IMR-90 (cell line): ENCODE data around the gene MRPL1. TPM values are rescaled to one million over a fixed set of nuclear protein-coding genes. Genes with fewer than 3 reads are reported as not detected.
A peak's percentile ranks its signal among the peaks of the same experiment; 100 is the strongest.

Source experiments
- ATAC-seq: fragments of 200-7000 bp; cut with Tn5 transposase; 2 replicates; pipeline ENCODE4 v1.9.1; 2020; ENCODE audit warnings: low read depth, mild to moderate bottlenecking, moderate library complexity
- BruUV-seq: library from RNA; stranded (reverse); fragments of 400-500 nt; replicated peaks from 2 replicates; lab custom pipeline; 2021; lab: Mats Ljungman, UMichigan
- CTCF ChIA-PET: fragments of 300-600 bp; formaldehyde crosslinking; extraction: SDS; loops from one replicate; lab custom pipeline; 2021; ENCODE audit warnings: antibody characterized with exemption; lab: Yijun Ruan, JAX
- POLR2A ChIA-PET: fragments of 300-600 bp; sonication (Branson Sonifier 250); formaldehyde crosslinking; loops from one replicate; lab custom pipeline; 2022; ENCODE audit warnings: antibody characterized with exemption; ENCODE audit not compliant: unreplicated experiment; lab: Charles Lee
- DNase-seq: peaks from one replicate; pipeline ENCODE4 v3.0.0; 2013
- H2AFZ ChIP-seq: replicated peaks from 2 replicates; pipeline ENCODE3; 2013; ENCODE audit warnings: low read length, mild to moderate bottlenecking; ENCODE audit not compliant: poor library complexity
- H2AK5ac ChIP-seq: 2 replicates; pipeline ENCODE4 v1.6.1; 2013; ENCODE audit warnings: low read depth, low read length, inconsistent platforms
- H2AK9ac ChIP-seq: replicated peaks from 2 replicates; pipeline ENCODE3; 2013; ENCODE audit warnings: mild to moderate bottlenecking, low read depth, low read length, moderate library complexity; ENCODE audit not compliant: poor library complexity
- H2BK120ac ChIP-seq: 2 replicates; pipeline ENCODE4 v1.6.1; 2013; ENCODE audit warnings: low read depth, low read length, inconsistent platforms
- H2BK15ac ChIP-seq: 3 replicates; pipeline ENCODE4 v1.6.1; 2013; ENCODE audit warnings: low read depth, low read length, inconsistent platforms
- H2BK20ac ChIP-seq: 2 replicates; pipeline ENCODE4 v1.6.1; 2013; ENCODE audit warnings: low read depth, mild to moderate bottlenecking, inconsistent platforms, low read length, moderate library complexity
- H2BK5ac ChIP-seq: 2 replicates; pipeline ENCODE4 v1.6.1; 2013; ENCODE audit warnings: mild to moderate bottlenecking, low read depth, low read length, inconsistent platforms; ENCODE audit not compliant: poor library complexity, severe bottlenecking
- H3K14ac ChIP-seq: replicated peaks from 2 replicates; pipeline ENCODE4 v1.6.1; 2013; ENCODE audit warnings: low read depth, low read length, inconsistent platforms
- H3K18ac ChIP-seq: 2 replicates; pipeline ENCODE4 v1.6.1; 2013; ENCODE audit warnings: low read depth, low read length, control low read depth
- H3K23ac ChIP-seq: 2 replicates; pipeline ENCODE4 v1.6.1; 2013; ENCODE audit warnings: low read depth, low read length, inconsistent platforms
- H3K27ac ChIP-seq: 2 replicates; pipeline ENCODE4 v1.5.1; 2013; ENCODE audit warnings: mild to moderate bottlenecking, control low read depth, low read length; ENCODE audit not compliant: insufficient read depth
- H3K27me3 ChIP-seq: 2 replicates; pipeline ENCODE4 v1.6.1; 2013; ENCODE audit warnings: low read length; ENCODE audit not compliant: control insufficient read depth, insufficient read depth
- H3K36me3 ChIP-seq: 2 replicates; pipeline ENCODE4 v1.6.1; 2013; ENCODE audit warnings: low read length, mixed read lengths; ENCODE audit not compliant: control insufficient read depth, insufficient read depth
- H3K4ac ChIP-seq: 2 replicates; pipeline ENCODE4 v1.6.1; 2013; ENCODE audit warnings: low read depth, low read length, inconsistent platforms
- H3K4me1 ChIP-seq: 2 replicates; pipeline ENCODE4 v1.6.1; 2013; ENCODE audit warnings: low read length, mixed read lengths; ENCODE audit not compliant: control insufficient read depth, insufficient read depth
- H3K4me2 ChIP-seq: 2 replicates; pipeline ENCODE4 v1.6.1; 2013; ENCODE audit warnings: low read depth, mild to moderate bottlenecking, control low read depth, low read length, moderate library complexity
- H3K4me3 ChIP-seq: 2 replicates; pipeline ENCODE4 v1.5.1; 2013; ENCODE audit warnings: low read depth, mild to moderate bottlenecking, control low read depth, low read length, moderate library complexity; ENCODE audit not compliant: insufficient read depth
- H3K56ac ChIP-seq: 2 replicates; pipeline ENCODE4 v1.6.1; 2013; ENCODE audit warnings: low read length, inconsistent platforms; ENCODE audit not compliant: insufficient read depth; ENCODE audit errors: extremely low read depth
- H3K79me1 ChIP-seq, 2 experiments: 2 replicates each; pipeline ENCODE4 v1.6.1; 2013; ENCODE audit warnings: low read length in 2 of 2, inconsistent platforms in 1 of 2, low read depth in 1 of 2
- H3K9ac ChIP-seq: 2 replicates; pipeline ENCODE4 v1.6.1; 2013; ENCODE audit warnings: low read depth, low read length, control low read depth
- H3K9me1 ChIP-seq: 2 replicates; pipeline ENCODE4 v1.6.1; 2013; ENCODE audit warnings: low read length, inconsistent platforms; ENCODE audit not compliant: insufficient read depth
- H3K9me3 ChIP-seq: 2 replicates; pipeline ENCODE4 v1.6.1; 2013; ENCODE audit warnings: low read length; ENCODE audit not compliant: control insufficient read depth, insufficient read depth
- H4K20me1 ChIP-seq: 2 replicates; pipeline ENCODE4 v1.6.1; 2013; ENCODE audit warnings: low read length, inconsistent platforms; ENCODE audit not compliant: insufficient read depth
- H4K5ac ChIP-seq: 2 replicates; pipeline ENCODE4 v1.6.1; 2013; ENCODE audit warnings: mild to moderate bottlenecking, low read depth, low read length, control low read depth
- H4K8ac ChIP-seq, 2 experiments: 2 replicates each; pipeline ENCODE4 v1.6.1; 2013; ENCODE audit warnings: low read depth in 2 of 2, low read length in 2 of 2, control low read depth in 1 of 2, inconsistent platforms in 1 of 2
- H4K91ac ChIP-seq: 2 replicates; pipeline ENCODE4 v1.6.1; 2013; ENCODE audit warnings: low read depth, low read length, inconsistent platforms; ENCODE audit not compliant: insufficient read depth
- BHLHE40 ChIP-seq: fragments of 150-350 bp; IDR thresholded peaks from 2 replicates; pipeline ENCODE4 v1.6.1; 2016; ENCODE audit warnings: mild to moderate bottlenecking, low read depth, low read length
- CEBPB ChIP-seq: IDR thresholded peaks from 2 replicates; pipeline ENCODE4 v1.6.1; 2012; ENCODE audit warnings: low read depth, low read length, improper control_type of control experiment
- CHD1 ChIP-seq: IDR thresholded peaks from 2 replicates; pipeline ENCODE4 v1.6.1; 2012; ENCODE audit warnings: low read depth, low read length, improper control_type of control experiment
- CTCF ChIP-seq: conservative IDR thresholded peaks from 2 replicates; pipeline ENCODE4 v1.5.1; 2012; ENCODE audit warnings: mild to moderate bottlenecking, low read depth, low read length, improper control_type of control experiment
- ELK1 ChIP-seq: fragments of 150-350 bp; IDR thresholded peaks from 2 replicates; pipeline ENCODE4 v1.6.1; 2016; ENCODE audit warnings: low read depth, mild to moderate bottlenecking, low read length, moderate library complexity, borderline replicate concordance
- MAFK ChIP-seq: IDR thresholded peaks from 2 replicates; pipeline ENCODE4 v1.6.1; 2012; ENCODE audit warnings: low read depth, low read length, improper control_type of control experiment
- MAZ ChIP-seq: IDR thresholded peaks from 2 replicates; pipeline ENCODE4 v1.6.1; 2012; ENCODE audit warnings: low read depth, mild to moderate bottlenecking, low read length, improper control_type of control experiment, moderate library complexity, borderline replicate concordance
- MXI1 ChIP-seq: IDR thresholded peaks from 2 replicates; pipeline ENCODE4 v1.6.1; 2012; ENCODE audit warnings: low read depth, mild to moderate bottlenecking, low read length, moderate library complexity, borderline replicate concordance
- NFE2L2 ChIP-seq: fragments of 150-350 bp; IDR thresholded peaks from 2 replicates; pipeline ENCODE4 v1.6.1; 2016; ENCODE audit warnings: low read depth, mild to moderate bottlenecking, low read length
- RAD21 ChIP-seq: IDR thresholded peaks from 2 replicates; pipeline ENCODE4 v1.6.1; 2012; ENCODE audit warnings: low read length, improper control_type of control experiment
- RCOR1 ChIP-seq: IDR thresholded peaks from 2 replicates; pipeline ENCODE4 v1.6.1; 2012; ENCODE audit warnings: mild to moderate bottlenecking, low read length, improper control_type of control experiment; ENCODE audit not compliant: insufficient replicate concordance
- RFX5 ChIP-seq: IDR thresholded peaks from 2 replicates; pipeline ENCODE4 v1.8.0; 2012; ENCODE audit warnings: low read depth, mild to moderate bottlenecking, low read length, moderate library complexity
- SMC3 ChIP-seq: fragments of 150-350 bp; IDR thresholded peaks from 2 replicates; pipeline ENCODE4 v1.6.1; 2016; ENCODE audit warnings: low read depth, mild to moderate bottlenecking, antibody characterized with exemption, low read length, moderate library complexity
- USF2 ChIP-seq: fragments of 150-350 bp; IDR thresholded peaks from 2 replicates; pipeline ENCODE4 v1.6.1; 2017; ENCODE audit warnings: mild to moderate bottlenecking, antibody characterized with exemption, low read length, low read depth
- WGBS, 2 experiments: methylation state at CpG; one replicate each; pipeline versions ENCODE4 v1.1.5 to v1.1.7; 2013; ENCODE audit warnings: missing lambda C conversion rate in 2 of 2; ENCODE audit not compliant: insufficient read length in 1 of 2; ENCODE audit errors: extremely low coverage in 2 of 2; 5-methylcytosine and 5-hydroxymethylcytosine counted together
- dilution Hi-C: fragments of 300-500 bp; cut with HindIII; formaldehyde crosslinking; loops from one replicate; pipeline ENCODE4 v1.14.3; 2018; ENCODE audit warnings: low sequenced_read_pairs; ENCODE audit not compliant: unreplicated experiment
- in situ Hi-C: fragments of 300-500 bp; cut with MboI; formaldehyde crosslinking; loops from 3 replicates; pipeline ENCODE4 v1.14.3; 2019; ENCODE audit warnings: low sequenced_read_pairs, inconsistent platforms, mixed read lengths
- intact Hi-C: fragments of 100-400 bp; cut with micrococcal nuclease; formaldehyde crosslinking; loops from 2 replicates; pipeline ENCODE4 v1.10.0; 2022
- polyA plus RNA-seq, 3 experiments: library from polyadenylated mRNA; depleted of rRNA; stranded (reverse); fragments of >200 nt; gene quantifications; 2 replicates each; pipeline ENCODE4 v1.2.3, GENCODE V29; 2012; ENCODE audit warnings: low replicate concordance in 1 of 3
- total RNA-seq: library from RNA; depleted of rRNA; stranded (reverse); fragments of >200 nt; gene quantifications from 2 replicates; pipeline ENCODE4 v1.2.3, GENCODE V29; 2012

Gene MRPL1
- total and polyA plus RNA-seq, 2 of the 4 experiments (the other 2 are of a cell fraction), result 13.4 to 22.5 TPM

GRCh38 chr4:77877771-77878565, 15.3 kb downstream of the MRPL1 start:
- DNase-seq (no peak), ATAC-seq (no peak)
- Histone ChIP-seq H3K14ac (no peak overlapping the region), H4K20me1 (no peaks in the 10 kb centered on the region; the same call in 1 of the 2 replicates), H3K36me3 (peaks cover 10% of the 10 kb centered on the region), H4K5ac (no peak overlapping the region), H3K9me3 (no peaks in the 10 kb centered on the region), H2AK9ac (peak overlapping the region; percentile 60), H3K27me3 (no peaks in the 10 kb centered on the region), H2BK15ac (no peak overlapping the region), H4K8ac (no peak overlapping the region), H2BK5ac (no peak overlapping the region), H3K23ac (no peak overlapping the region), H3K79me1 (peaks cover 16 to 34% of the 10 kb centered on the region in 2 experiments), H3K4ac (no peak overlapping the region), H3K4me2 (no peak overlapping the region), H4K91ac (no peak overlapping the region), H3K9ac (no peak overlapping the region), H3K4me3 (no peak overlapping the region), H2AFZ (no peak overlapping the region), H3K27ac (no peak overlapping the region; the same call in 1 of the 2 replicates), H3K18ac (no peak overlapping the region), H3K9me1 (no peaks in the 10 kb centered on the region), H2AK5ac (no peak overlapping the region), H2BK120ac (no peak overlapping the region), H2BK20ac (no peak overlapping the region), H3K4me1 (peaks cover 2% of the 10 kb centered on the region; the same call in 1 of the 2 replicates), H3K56ac (no peak overlapping the region)
- no TSS peak for BruUV-seq
- intact Hi-C loops, result no loop called here
- in situ Hi-C loops, result no loop called here
- POLR2A ChIA-PET, result no interaction called here
- dilution Hi-C loops, result no loop called here
- WGBS, 2 experiments, result 90% methylated on average over 4 of the region's 15 CpGs; no CpG with 5 or more reads in 1 of the 2 experiments
- CTCF ChIA-PET, result interaction anchor here (0.6 to 1.2 kb wide), 2 partner anchors 13 to 14 kb away, joined by 3 to 8 read pairs; no protein-coding TSS in a partner anchor
- no peak for TF ChIP-seq CTCF
- no peak for TF ChIP-seq CEBPB
- TF ChIP-seq NFE2L2, result no peak
- no peak for TF ChIP-seq BHLHE40
- TF ChIP-seq USF2, result no peak
- TF ChIP-seq MXI1, result no peak
- no peak for TF ChIP-seq RFX5
- TF ChIP-seq ELK1, result no peak
- no peak for TF ChIP-seq CHD1
- no peak for TF ChIP-seq SMC3
- no peak for TF ChIP-seq RCOR1
- no peak for TF ChIP-seq MAZ
- no peak for TF ChIP-seq MAFK
- no peak for TF ChIP-seq RAD21
